GM10847 (cell line): ENCODE measurements around the gene TRIO.

Experiments used
- POLR2A ChIP-seq: IDR thresholded peaks from 2 replicates; pipeline ENCODE4 v1.6.1; 2011; ENCODE audit not compliant: insufficient read length; ENCODE audit errors: extremely low read depth

TRIO gene

GRCh38 chr5:14471507-14471906, 328.4 kb downstream of the TRIO start:
- TF ChIP-seq POLR2A: no peak

- TF ChIP-seq POLR2A: no peak
Measured at GRCh38 chr5:14472986-14473567, 329.9 kb downstream of the TRIO start.

GRCh38 chr5:14475045-14475444, 331.9 kb downstream of the TRIO start:
- TF ChIP-seq POLR2A: no peak

- TF ChIP-seq POLR2A: no peak
Measured at GRCh38 chr5:14476786-14477435, 333.8 kb downstream of the TRIO start.

GRCh38 chr5:14479143-14479696, 336.1 kb downstream of the TRIO start:
- TF ChIP-seq POLR2A: no peak

- TF ChIP-seq POLR2A: no peak
Measured at GRCh38 chr5:14481349-14481748, 338.2 kb downstream of the TRIO start.

GRCh38 chr5:14482085-14482484, 338.9 kb downstream of the TRIO start:
- TF ChIP-seq POLR2A: no peak

GRCh38 chr5:14483504-14484157, 340.5 kb downstream of the TRIO start:
- no peak for TF ChIP-seq POLR2A

GRCh38 chr5:14486486-14486885, 343.3 kb downstream of the TRIO start:
- TF ChIP-seq POLR2A: no peak

GRCh38 chr5:14486996-14487896, 344.1 kb downstream of the TRIO start:
- TF ChIP-seq POLR2A: no peak

GRCh38 chr5:14487897-14488570, 344.9 kb downstream of the TRIO start:
- no peak for TF ChIP-seq POLR2A

- no peak for TF ChIP-seq POLR2A
Measured at GRCh38 chr5:14488709-14489108, 345.6 kb downstream of the TRIO start.

GRCh38 chr5:14489643-14490042, 346.5 kb downstream of the TRIO start:
- no peak for TF ChIP-seq POLR2A

- TF ChIP-seq POLR2A: no peak
Measured at GRCh38 chr5:14490309-14490711, 347.2 kb downstream of the TRIO start.

- TF ChIP-seq POLR2A: no peak
Measured at GRCh38 chr5:14491015-14491915, 348.1 kb downstream of the TRIO start.
